Esophagus squamous epithelium (tissue), 4 donors: ENCODE data around the gene PPP1R3A.

Experiments used
- POLR2A ChIP-seq, 4 donors: fragments of 450-650 bp; IDR thresholded peaks; one replicate each; pipeline ENCODE4 v1.6.1; 2017; ENCODE audit warnings: antibody characterized with exemption in 4 of 4, mild to moderate bottlenecking in 4 of 4, moderate library complexity in 3 of 4
- TF ChIP-seq, protein P1 (sequence below), 6 experiments: fragments of 450-650 bp in 4 of 6; fragments of 200-600 bp in 2 of 6; sonication (generic) in 2 of 6; IDR thresholded peaks; one replicate each; pipeline ENCODE4 v1.5.1; 2016 to 2019; ENCODE audit warnings: antibody characterized with exemption in 6 of 6, mild to moderate bottlenecking in 4 of 6, moderate library complexity in 4 of 6

DNA sequence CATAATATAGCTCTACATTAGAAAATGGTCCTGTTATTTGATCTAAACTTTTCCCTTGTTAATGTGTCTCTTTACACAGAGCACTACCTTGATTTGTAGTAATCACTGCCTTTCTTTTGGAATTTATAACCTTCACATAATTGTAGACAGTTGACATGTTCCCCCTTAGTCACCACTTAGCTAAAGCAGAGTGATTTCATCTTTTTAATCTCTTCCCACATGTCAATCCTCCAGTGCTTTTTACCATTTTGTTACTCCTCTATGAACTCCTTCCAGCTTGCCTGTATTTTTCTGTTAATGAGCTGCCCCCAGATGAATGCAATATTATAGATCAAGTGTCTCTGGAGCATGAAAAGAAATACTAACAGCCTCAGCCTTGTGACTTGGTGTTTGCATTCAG, 2.6 kb upstream of the PPP1R3A start:
- TF ChIP-seq POLR2A (IDR thresholded peaks at IDR 0.05), result no peak
- TF ChIP-seq, protein P1, sequence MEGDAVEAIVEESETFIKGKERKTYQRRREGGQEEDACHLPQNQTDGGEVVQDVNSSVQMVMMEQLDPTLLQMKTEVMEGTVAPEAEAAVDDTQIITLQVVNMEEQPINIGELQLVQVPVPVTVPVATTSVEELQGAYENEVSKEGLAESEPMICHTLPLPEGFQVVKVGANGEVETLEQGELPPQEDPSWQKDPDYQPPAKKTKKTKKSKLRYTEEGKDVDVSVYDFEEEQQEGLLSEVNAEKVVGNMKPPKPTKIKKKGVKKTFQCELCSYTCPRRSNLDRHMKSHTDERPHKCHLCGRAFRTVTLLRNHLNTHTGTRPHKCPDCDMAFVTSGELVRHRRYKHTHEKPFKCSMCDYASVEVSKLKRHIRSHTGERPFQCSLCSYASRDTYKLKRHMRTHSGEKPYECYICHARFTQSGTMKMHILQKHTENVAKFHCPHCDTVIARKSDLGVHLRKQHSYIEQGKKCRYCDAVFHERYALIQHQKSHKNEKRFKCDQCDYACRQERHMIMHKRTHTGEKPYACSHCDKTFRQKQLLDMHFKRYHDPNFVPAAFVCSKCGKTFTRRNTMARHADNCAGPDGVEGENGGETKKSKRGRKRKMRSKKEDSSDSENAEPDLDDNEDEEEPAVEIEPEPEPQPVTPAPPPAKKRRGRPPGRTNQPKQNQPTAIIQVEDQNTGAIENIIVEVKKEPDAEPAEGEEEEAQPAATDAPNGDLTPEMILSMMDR (IDR thresholded peaks at IDR 0.05), result no peak
